K562 (cell line): ENCODE data around the gene COBLL1. TPM values are rescaled to one million over a fixed set of nuclear protein-coding genes. Genes with fewer than 3 reads are reported as not detected.

Experiments used
- ATAC-seq: fragments of 200-7000 bp; cut with Tn5 transposase; 3 replicates; pipeline ENCODE4 v1.9.1; 2020; ENCODE audit warnings: moderate library complexity
- BruUV-seq: library from RNA; stranded (reverse); fragments of 400-500 nt; replicated peaks from 2 replicates; lab custom pipeline; 2021; lab: Mats Ljungman, UMichigan
- CTCF ChIA-PET: fragments of 300-600 bp; formaldehyde crosslinking; extraction: SDS; loops from one replicate; lab custom pipeline; 2021; ENCODE audit warnings: low intra/inter-chr PET ratio; lab: Yijun Ruan, JAX
- POLR2A ChIA-PET: fragments of 300-600, 350-650 bp; sonication (Branson Sonifier 250); formaldehyde crosslinking; extraction: SDS; loops from one replicate; lab custom pipeline; 2021; ENCODE audit warnings: antibody characterized with exemption, inconsistent platforms; lab: Yijun Ruan, JAX
- DNase-seq, 4 experiments: peaks; one replicate each; pipeline versions ENCODE4 v3.0.0 to v3.0.0-alpha.2; 2011 to 2018; ENCODE audit warnings: low spot score in 3 of 4, mixed read lengths in 3 of 4; ENCODE audit errors: extremely low read depth in 1 of 4
- FAIRE-seq: peaks from 2 replicates; lab custom pipeline; 2011; peaks lifted over from hg19 to GRCh38; lab: Jason Lieb, UNC
- H2AFZ ChIP-seq: 2 replicates; pipeline ENCODE4 v1.6.0; 2011; ENCODE audit warnings: low read depth, low read length, control low read depth, inconsistent platforms
- H3K27ac ChIP-seq: fragments of 200-600 bp; 3 replicates; pipeline ENCODE4 v1.8.0; 2011; ENCODE audit warnings: low read depth, mild to moderate bottlenecking, control low read depth, inconsistent platforms, low read length, moderate library complexity, mixed read lengths; ENCODE audit errors: extremely low read depth
- H3K27me3 ChIP-seq, 2 experiments: fragments of 300-600 bp in 1 of 2; 2 replicates in 1 of 2; 3 replicates in 1 of 2; pipeline versions ENCODE4 v1.6.0 to v1.8.0; 2011; ENCODE audit warnings: inconsistent platforms in 2 of 2, low read length in 2 of 2, mild to moderate bottlenecking in 1 of 2, mixed read lengths in 1 of 2, moderate library complexity in 1 of 2; ENCODE audit not compliant: control insufficient read depth in 2 of 2, insufficient read depth in 2 of 2
- H3K36me3 ChIP-seq: fragments of 300-600 bp; 3 replicates; pipeline ENCODE4 v1.8.0; 2011; ENCODE audit warnings: mild to moderate bottlenecking, low read length, inconsistent platforms; ENCODE audit not compliant: control insufficient read depth, insufficient read depth
- H3K4me1 ChIP-seq, 2 experiments: fragments of 200-600 bp in 1 of 2; replicated peaks in 1 of 2; 2 replicates in 1 of 2; 3 replicates in 1 of 2; pipeline versions ENCODE4 v1.5.1 to v1.8.0; 2011; ENCODE audit warnings: inconsistent platforms in 2 of 2, low read length in 2 of 2, mild to moderate bottlenecking in 1 of 2, mixed read lengths in 1 of 2, moderate library complexity in 1 of 2; ENCODE audit not compliant: control insufficient read depth in 2 of 2, insufficient read depth in 2 of 2
- H3K4me2 ChIP-seq: 2 replicates; pipeline ENCODE4 v1.6.1; 2011; ENCODE audit warnings: low read length, control low read depth, inconsistent platforms, mixed read lengths; ENCODE audit not compliant: insufficient read depth
- H3K4me3 ChIP-seq: fragments of 200-600 bp; sonication (generic), shearing (Covaris generic); 2 replicates; pipeline ENCODE4 v1.5.1; 2016; ENCODE audit warnings: control low read depth, inconsistent platforms
- H3K79me2 ChIP-seq: fragments of 200-600 bp; 3 replicates; pipeline ENCODE4 v1.8.0; 2011; ENCODE audit warnings: low read length, inconsistent platforms; ENCODE audit not compliant: control insufficient read depth, insufficient read depth
- H3K9ac ChIP-seq, 2 experiments: 2 replicates each; pipeline versions ENCODE4 v1.6.0 to v1.6.1; 2011; ENCODE audit warnings: low read depth in 2 of 2, low read length in 2 of 2, control low read depth in 1 of 2, inconsistent platforms in 1 of 2, mild to moderate bottlenecking in 1 of 2, mixed read lengths in 1 of 2; ENCODE audit not compliant: insufficient read depth in 1 of 2
- H3K9me1 ChIP-seq: one replicate; pipeline ENCODE4 v1.6.0; 2011; ENCODE audit warnings: inconsistent platforms, mild to moderate bottlenecking, low read length, moderate library complexity; ENCODE audit not compliant: control insufficient read depth, insufficient read depth
- H3K9me3 ChIP-seq: replicated peaks from 2 replicates; pipeline ENCODE4 v1.5.1; 2011; ENCODE audit warnings: low read depth, low read length, inconsistent platforms; ENCODE audit not compliant: control insufficient read depth, insufficient read depth
- H4K20me1 ChIP-seq: replicated peaks from 2 replicates; pipeline ENCODE4 v1.6.1; 2011; ENCODE audit warnings: low read length, inconsistent platforms, mixed read lengths; ENCODE audit not compliant: control insufficient read depth, insufficient read depth
- HDAC3 ChIP-seq: fragments of 450-650 bp; IDR thresholded peaks from 2 replicates; pipeline ENCODE4 v1.6.1; 2018; ENCODE audit warnings: borderline replicate concordance, mild to moderate bottlenecking, moderate library complexity; ENCODE audit not compliant: partially characterized antibody
- HNRNPK ChIP-seq: fragments of 200-400 bp; formaldehyde crosslinking; IDR thresholded peaks from one replicate; pipeline ENCODE4 v1.6.1; 2018; ENCODE audit warnings: mild to moderate bottlenecking, low read depth, low read length; ENCODE audit not compliant: poor library complexity, severe bottlenecking
- KDM4B ChIP-seq, 2 experiments: fragments of 450-650 bp in 1 of 2; sonication (generic) in 1 of 2; IDR thresholded peaks; 2 replicates each; pipeline ENCODE4 v1.6.1; 2016 to 2017; ENCODE audit warnings: borderline replicate concordance in 2 of 2, antibody characterized with exemption in 1 of 2, low read depth in 1 of 2, mild to moderate bottlenecking in 1 of 2
- MLLT1 ChIP-seq, 2 experiments: fragments of 450-650 bp; IDR thresholded peaks; 2 replicates each; pipeline ENCODE4 v1.6.1; 2016
- PBX2 ChIP-seq, 2 experiments: IDR thresholded peaks in 1 of 2; conservative IDR thresholded peaks in 1 of 2; 2 replicates each; pipeline ENCODE4 v1.6.1; 2016; ENCODE audit warnings: low read depth in 2 of 2, mild to moderate bottlenecking in 1 of 2, missing compliant biosample characterization in 1 of 2, missing genetic modification characterization in 1 of 2, moderate library complexity in 1 of 2
- TAF1 ChIP-seq: IDR thresholded peaks from 2 replicates; pipeline ENCODE4 v1.6.1; 2011; ENCODE audit warnings: mild to moderate bottlenecking, low read length, moderate library complexity; ENCODE audit not compliant: insufficient read depth, control insufficient read depth, severe bottlenecking; ENCODE audit errors: extremely low read depth
- WGBS: fragments of 100-300 bp; shearing (Covaris generic); methylation state at CpG from one replicate; pipeline ENCODE4 v1.1.6; 2016; ENCODE audit warnings: low coverage, mixed read lengths; ENCODE audit not compliant: insufficient coverage; ENCODE audit errors: missing lambda C conversion rate; 5-methylcytosine and 5-hydroxymethylcytosine counted together
- in situ Hi-C: fragments of 300-500 bp; cut with MboI; formaldehyde crosslinking; loops from 4 replicates; pipeline ENCODE4 v1.15.0; 2018; ENCODE audit warnings: inconsistent platforms, mixed read lengths
- intact Hi-C: fragments of 100-400 bp; cut with micrococcal nuclease; formaldehyde crosslinking; loops from 2 replicates; pipeline ENCODE4 v1.14.2; 2022
- polyA plus RNA-seq, 8 experiments: library from polyadenylated mRNA; depleted of rRNA in 4 of 8; stranded (reverse) in 5 of 8; unstranded in 3 of 8; fragments of >200 nt; fragmentation: Nextera tagmentation in 2 of 8; fragmentation: Illumina TruSeq in 1 of 8; extraction: Ambion mirVana in 2 of 8; extraction: Trizol in 1 of 8; gene quantifications; 2 replicates each; pipeline versions ENCODE4 v1.2.1 to v1.2.3, GENCODE V29; 2011 to 2014; ENCODE audit warnings: inconsistent platforms in 1 of 8, missing spikeins in 1 of 8
- total RNA-seq, 7 experiments: library from RNA; depleted of rRNA in 6 of 7; stranded (reverse); fragments of >200 nt in 6 of 7; fragmentation: Illumina TruSeq in 2 of 7; extraction: Trizol in 2 of 7; gene quantifications; 2 replicates each; pipeline versions ENCODE4 v1.2.1 to v1.2.3, GENCODE V29; 2011 to 2021; ENCODE audit warnings: low replicate concordance in 1 of 7

Gene COBLL1
- total and polyA plus RNA-seq, 9 of the 15 experiments (the other 6 are each of a cell fraction or from before 2014, with no cell fraction given) = 0.07 to 1.6 (median 0.71) TPM

DNA sequence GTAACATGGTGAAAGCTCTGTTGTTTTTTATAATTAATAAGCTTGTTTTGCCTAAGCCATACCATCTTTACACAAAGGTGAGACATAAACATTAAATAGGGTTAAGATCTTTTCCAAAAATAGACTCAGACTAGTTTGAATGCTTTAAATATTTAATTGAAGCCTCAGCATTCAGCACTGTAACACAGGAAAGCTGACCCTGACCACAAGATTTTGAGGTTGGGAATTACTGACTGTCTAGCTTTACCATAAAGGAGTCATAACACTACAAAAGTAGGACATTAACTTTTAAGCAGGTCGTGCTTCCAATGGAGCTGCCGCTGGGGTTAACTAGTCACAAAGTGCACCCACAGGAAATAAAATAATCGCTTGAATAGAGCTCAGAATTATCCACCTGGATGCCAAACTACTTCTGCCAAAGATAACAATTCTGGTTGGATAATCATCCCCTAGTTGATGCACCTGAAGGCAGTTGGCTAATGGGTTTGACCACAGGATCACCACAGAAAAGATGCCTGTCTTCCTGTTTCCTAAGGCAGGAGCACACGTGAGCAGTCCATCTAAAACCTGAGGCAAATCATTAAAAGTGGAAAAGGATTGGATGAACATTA, 106.2 kb downstream of the COBLL1 start:
- no peaks in the 10 kb centered on the region for H3K9me1 ChIP-seq
- no peaks in the 10 kb centered on the region for H3K79me2 ChIP-seq
- DNase-seq (no peak), FAIRE-seq (no peak)
- intact Hi-C loops = no loop called here
- no peak overlapping the region for H3K4me2 ChIP-seq
- no peak overlapping the region for H3K4me3 ChIP-seq
- H3K27me3 ChIP-seq = no peaks in the 10 kb centered on the region
- H3K36me3 ChIP-seq = no peaks in the 10 kb centered on the region
- TF ChIP-seq KDM4B (IDR thresholded peaks at IDR 0.05; ENCODE audit: borderline replicate concordance in 2 of 2, low read depth in 1 of 2) = no peak
- no peak for TF ChIP-seq PBX2 (CRISPR knock-in tag; IDR thresholded peaks at IDR 0.05; ENCODE audit: low read depth)
- TF ChIP-seq PBX2 (tag; conservative IDR thresholded peaks at IDR 0.05; ENCODE audit: low read depth) = no peak
- no peak for TF ChIP-seq HDAC3
- TF ChIP-seq HNRNPK = no peak
- TF ChIP-seq MLLT1 (IDR thresholded peaks at IDR 0.05) = no peak
- TF ChIP-seq TAF1 = no peak
- TF ChIP-seq, all 486 proteins: peak for 0
- H2AFZ ChIP-seq = no peak overlapping the region
- no peak overlapping the region for H3K9ac ChIP-seq
- CTCF ChIA-PET = no interaction called here
- POLR2A ChIA-PET = no interaction called here
- no peak for ATAC-seq
- H3K9me3 ChIP-seq = no peaks in the 10 kb centered on the region
- no TSS peak for BruUV-seq
- H4K20me1 ChIP-seq = no peaks in the 10 kb centered on the region
- no peak overlapping the region for H3K27ac ChIP-seq
- 2% methylated on average over 4 of the region's 4 CpGs for WGBS
- in situ Hi-C loops = no loop called here
- no peaks in the 10 kb centered on the region for H3K4me1 ChIP-seq
